Activated CD4-positive, CD25-positive, alpha-beta regulatory T cell treated with anti-CD3 and anti-CD28 coated beads, Interleukin-2, amount 50 U/mL, for 24 hours (primary cell): Measurements from ENCODE around the gene ATP6V0B.

ENCODE experiments used
- ATAC-seq, 2 donors: fragments of 150-1000 bp; cut with Tn5 transposase; one replicate each; pipeline ENCODE4 v1.10.0; 2021; ENCODE audit warnings: mild to moderate bottlenecking in 1 of 2, moderate library complexity in 1 of 2

Gene ATP6V0B

DNA sequence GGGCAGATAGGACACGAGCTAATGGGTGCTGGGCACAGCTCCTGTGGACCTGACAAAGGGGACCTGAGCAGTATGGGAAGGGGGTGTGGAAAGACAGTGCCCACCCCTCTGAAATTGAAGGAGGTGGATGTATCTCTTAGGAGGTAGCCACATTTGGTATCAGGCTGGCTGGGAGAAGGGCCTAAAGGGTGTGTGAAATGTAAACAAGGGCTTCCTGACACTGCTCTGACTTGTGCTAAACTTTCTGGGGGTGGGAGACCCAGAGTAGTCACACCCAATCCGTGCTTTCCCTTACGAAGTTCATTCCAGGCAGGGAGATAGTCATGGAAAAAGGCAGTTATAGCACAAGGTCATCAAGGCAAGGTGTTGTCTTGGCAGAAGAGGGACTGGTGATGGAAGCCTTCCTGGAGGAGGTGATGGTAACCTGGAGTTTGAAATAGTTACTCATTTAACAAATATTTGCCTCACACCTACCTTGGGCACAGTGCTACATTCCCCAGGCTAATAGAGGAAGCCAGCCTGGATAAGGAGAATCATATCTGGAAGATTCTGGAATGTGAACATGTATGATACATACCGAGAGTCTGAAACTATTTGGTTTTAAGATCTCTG, 11.3 kb downstream of the ATP6V0B start:
- no peak for ATAC-seq

DNA sequence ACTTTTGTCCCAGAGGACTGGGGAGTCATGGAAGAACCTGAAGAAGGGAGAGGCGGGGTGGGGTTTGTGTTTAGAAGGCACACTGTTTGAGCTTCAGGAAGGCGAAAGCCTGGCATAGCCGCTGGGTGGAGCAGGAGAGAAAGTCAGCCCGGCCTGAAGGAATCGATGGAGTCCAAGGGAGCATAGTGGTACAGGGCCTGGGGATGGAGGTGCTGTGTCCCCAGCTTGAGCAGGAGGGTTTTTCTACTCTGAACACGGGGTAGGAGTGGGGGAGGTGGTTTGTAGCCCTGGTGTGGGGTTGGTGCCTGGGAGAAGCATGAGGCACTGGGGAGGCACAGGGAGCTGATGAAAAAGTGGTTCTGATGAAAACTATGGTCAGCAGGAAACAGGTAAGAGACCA, 12.0 kb downstream of the ATP6V0B start:
- no peak for ATAC-seq

DNA sequence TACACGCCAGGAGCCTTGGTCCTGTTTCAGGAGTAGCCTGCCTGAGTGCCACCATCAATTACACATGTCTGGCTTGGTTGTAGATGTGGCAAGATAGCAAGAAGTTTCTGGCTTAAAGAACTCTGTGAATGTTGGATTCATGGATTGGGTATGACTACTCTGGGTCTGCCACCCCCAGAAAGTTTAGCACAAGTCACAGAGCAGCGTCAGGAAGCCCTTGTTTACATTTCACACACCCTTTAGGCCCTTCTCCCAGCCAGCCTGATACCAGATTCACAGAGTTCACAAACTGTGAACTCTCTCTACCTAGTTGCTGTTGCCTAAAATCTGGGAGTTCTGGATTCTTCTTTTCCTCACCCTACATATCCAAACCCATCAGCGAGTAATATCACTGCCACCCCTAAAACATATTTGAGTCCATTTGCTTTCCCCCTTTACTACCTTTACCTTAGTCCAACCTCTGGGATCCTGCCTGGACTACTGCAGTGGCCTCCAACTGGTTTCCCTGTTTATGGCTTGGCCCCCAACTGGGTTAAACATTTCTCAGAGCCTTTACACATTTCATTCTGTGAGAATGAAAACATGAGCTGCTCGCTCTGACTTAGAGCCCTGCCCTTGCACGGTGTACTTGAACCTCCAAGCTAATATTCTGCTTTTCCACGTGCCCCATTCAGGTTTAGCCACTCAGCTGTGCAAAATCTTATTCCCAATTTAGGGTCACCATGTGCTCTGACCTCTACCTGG, 12.6 kb downstream of the ATP6V0B start:
- no peak for ATAC-seq

GRCh38 chr1:43990271-43991199, 15.8 kb downstream of the ATP6V0B start:
- ATAC-seq: no peak

DNA sequence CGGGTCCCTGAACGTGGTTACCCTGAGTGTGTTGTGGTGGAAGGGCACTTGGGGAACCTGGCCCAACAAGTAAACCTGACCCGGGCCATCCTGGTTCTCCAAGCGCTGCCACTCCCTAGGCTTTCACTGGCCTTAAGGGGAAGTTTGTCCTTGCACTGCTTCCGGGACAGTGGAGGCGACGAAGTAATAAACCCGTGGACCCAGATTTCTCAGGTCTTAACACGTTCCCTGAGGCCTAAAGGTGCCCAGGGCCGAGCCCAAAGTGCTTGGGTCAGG, 16.4 kb downstream of the ATP6V0B start:
- ATAC-seq: no peak

- ATAC-seq: peak; percentile 77 to 82
These were observed 16.9 kb downstream of the ATP6V0B start, which contains the start of gene CCDC24 for GRCh38 chr1:43991476-43992231. Gene CCDC24 (plus strand): TSS chr1:43991599. CDS start chr1:43991879, 280 bp downstream.

- ATAC-seq: no peak
These were observed 17.7 kb downstream of the ATP6V0B start for GRCh38 chr1:43992232-43992995.

DNA sequence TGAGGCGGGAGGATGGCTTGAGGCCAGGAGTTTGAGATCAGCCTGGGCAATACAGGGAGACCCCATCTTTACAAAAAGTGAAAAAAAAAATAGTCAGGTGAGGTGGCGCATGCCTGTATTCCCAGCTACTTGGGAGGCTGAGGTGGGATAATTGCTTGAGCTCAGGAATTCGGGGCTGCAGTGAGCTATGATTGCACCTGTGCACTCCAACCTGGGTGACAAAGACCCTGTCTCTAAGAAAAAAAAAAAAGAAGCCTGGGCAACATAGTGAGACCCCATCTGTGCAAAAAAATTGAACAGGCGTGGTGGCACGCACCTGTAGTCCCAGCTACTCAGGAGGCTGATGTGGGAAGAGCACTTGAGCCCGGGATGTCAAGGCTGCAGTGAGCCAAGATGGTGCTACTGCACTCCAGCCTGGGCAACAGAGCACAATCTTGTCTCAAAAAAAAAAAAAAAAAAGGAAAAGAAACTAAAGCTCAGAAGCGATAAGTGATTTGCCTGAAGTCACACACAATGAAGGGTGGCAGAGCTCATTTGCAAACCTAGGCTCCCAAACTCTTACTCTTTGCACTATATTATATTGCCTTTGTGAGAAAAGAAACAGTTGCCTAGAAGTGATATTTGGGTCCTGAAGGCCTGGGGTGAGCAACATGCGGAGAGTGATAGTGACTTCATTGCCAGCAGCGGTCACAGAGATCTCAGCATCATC, 18.6 kb downstream of the ATP6V0B start:
- ATAC-seq: no peak

DNA sequence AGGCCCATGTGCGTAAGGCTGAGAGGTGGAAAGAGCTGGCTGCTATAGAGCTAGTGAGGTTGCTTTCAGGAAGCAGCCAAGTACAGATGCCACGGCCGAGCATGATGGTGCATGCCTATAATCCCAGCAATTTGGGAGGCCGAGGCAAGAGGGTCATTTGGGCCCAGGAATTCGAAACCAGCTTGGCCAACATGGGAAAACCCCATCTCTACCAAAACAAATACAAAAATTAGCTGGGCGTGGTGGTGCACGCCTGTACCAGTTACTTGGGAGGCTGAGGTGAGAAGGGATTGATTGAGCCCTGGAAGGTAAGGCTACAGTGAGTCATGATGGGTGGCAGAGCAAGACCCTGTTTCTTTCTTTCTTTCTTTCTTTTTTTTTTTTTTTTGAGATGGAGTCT, 19.3 kb downstream of the ATP6V0B start:
- ATAC-seq: no peak

DNA sequence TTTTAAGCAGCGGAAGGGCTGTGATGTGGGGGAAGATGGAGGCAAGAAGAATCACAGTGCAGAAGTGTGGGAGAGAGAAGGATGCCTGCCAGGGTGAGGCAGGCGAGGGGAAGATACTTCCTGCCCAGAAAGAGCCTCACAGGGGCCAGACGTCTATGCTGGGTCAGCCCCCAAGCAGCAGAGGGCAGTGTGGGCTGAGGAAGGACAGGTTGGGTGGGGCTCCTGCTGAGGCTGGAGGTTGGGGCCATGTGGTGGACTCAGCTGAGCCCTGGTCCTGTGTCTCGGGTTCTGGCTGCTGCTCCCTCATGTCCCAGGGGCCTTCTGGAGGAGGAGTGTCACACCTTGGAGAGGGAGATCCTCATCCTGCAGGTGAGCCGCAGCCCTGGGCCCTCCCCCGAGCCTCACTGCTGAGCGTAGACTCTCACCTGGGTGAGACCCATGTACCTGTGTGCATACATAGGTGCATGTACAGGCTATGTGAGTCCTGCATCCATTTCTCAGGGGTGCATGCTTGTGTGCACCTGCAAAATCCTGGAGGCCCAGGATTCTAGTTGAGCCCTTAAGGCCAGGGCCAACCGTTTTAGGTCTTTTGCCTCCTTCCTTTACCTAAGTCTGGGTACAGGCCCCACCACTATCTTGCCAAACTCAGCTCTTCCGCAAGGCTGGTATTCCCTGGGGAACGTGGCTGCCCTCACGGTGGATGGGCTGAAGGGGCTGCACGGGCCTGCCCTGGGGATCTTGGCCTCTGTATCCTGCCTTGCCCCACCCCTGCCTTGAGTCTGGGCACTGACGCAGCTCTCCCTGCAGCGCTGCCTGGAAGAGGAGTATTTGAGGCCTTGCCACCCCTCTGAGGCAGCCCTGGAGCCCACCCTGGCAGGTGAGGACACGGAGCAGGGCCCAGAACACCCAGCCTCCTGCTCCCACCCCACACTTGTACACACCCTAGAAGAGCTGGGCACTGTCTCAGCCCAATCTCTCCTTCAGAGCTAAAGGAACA, 20.3 kb downstream of the ATP6V0B start:
- no peak for ATAC-seq

DNA sequence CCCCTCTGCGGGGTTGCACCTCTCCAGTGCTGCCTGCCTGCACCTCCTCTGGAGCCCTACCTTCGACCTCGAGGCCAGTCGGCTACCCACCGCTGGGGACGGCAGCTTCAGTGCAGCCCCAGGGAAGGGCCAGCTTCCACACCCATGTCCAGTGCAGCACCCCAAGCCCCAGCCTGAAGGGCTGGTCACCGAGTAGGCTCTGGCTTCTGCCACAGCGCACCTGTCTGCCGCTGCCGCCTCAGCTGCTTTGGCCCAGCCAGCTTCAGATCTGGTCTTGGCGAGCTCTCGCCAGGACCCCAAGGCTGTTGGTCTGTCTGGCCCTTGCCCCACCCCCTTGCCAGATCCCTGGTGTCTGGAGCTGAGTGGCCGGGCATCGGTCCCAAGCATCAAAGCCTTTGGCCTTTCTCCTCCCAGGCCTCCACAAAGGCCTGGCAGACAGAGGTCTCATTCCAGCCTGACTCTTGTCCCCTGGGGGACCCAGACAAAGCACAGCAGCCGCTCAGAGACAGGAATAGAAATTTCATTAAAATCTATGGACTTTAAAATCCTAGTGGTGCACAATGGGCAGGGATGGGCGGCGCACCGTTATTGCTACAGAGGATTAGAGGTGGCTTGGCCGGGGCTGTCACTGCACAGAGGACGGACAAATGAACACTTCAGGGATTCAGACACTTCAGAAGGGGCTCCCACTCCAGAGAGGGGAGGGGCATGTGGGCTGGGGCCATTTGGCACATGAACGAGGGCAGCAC, 21.4 kb downstream of the ATP6V0B start:
- ATAC-seq: no peak

- ATAC-seq: no peak
These were observed 22.0 kb downstream of the ATP6V0B start for GRCh38 chr1:43996733-43997115.

- ATAC-seq: no peak
These were observed 22.7 kb downstream of the ATP6V0B start for GRCh38 chr1:43997295-43997999.

GRCh38 chr1:43998000-43998378, 23.2 kb downstream of the ATP6V0B start:
- no peak for ATAC-seq

GRCh38 chr1:43999455-43999854, 24.7 kb downstream of the ATP6V0B start:
- ATAC-seq: no peak

DNA sequence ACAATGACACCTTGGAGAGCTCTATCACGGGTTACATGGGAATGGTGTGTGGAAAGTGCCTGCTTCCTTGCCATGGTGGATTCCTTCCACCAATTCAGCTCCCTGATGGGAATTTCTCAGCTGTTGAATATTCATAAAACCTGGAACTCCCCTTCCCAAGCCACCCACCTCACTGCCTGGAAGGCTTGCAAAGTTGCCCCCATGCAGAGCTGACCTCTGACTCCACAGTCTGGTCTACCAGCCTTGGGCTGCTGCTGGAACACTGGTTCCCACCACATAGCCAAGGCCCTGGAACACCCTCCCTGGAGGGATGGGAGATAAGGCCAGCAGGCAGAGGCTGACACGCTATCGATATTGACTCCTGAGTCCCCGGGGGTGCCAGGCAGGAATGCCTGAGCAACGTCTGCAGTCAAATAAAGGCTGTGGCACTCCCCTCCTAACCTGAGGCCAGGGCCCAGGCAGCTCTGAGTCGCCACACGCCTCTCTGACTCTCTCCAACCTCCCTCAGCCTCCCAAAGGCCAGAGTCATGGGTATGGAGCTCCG, 25.4 kb downstream of the ATP6V0B start:
- ATAC-seq: no peak

DNA sequence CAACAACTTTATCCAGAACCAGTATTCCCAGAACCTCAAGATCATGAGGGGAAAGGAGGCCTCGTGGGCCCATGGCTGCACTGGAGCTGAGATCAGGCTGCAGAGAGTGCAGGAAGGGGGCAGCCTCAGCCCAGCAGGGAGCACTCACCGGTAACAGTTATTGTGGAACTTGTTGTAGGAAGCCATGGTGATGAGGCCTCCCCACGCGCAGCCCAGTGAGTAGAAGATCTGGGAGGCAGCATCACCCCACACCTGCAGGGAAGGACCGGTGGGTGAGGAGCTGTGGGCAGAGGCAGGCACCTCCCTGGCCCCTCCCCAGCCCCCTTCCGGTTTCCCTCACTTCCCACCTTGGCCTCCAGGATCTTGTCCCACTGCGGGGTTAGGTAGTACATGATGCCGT, 27.4 kb downstream of the ATP6V0B start:
- no peak for ATAC-seq

- no peak for ATAC-seq
These were observed 27.9 kb downstream of the ATP6V0B start for GRCh38 chr1:44002606-44003157.
